RKO (cell line): ENCODE data around the gene HOXD9.

ENCODE experiments used
- DNase-seq: peaks from one replicate; pipeline ENCODE4 v3.0.0-alpha.2; 2016; ENCODE audit warnings: low spot score

HOXD9 gene

DNA sequence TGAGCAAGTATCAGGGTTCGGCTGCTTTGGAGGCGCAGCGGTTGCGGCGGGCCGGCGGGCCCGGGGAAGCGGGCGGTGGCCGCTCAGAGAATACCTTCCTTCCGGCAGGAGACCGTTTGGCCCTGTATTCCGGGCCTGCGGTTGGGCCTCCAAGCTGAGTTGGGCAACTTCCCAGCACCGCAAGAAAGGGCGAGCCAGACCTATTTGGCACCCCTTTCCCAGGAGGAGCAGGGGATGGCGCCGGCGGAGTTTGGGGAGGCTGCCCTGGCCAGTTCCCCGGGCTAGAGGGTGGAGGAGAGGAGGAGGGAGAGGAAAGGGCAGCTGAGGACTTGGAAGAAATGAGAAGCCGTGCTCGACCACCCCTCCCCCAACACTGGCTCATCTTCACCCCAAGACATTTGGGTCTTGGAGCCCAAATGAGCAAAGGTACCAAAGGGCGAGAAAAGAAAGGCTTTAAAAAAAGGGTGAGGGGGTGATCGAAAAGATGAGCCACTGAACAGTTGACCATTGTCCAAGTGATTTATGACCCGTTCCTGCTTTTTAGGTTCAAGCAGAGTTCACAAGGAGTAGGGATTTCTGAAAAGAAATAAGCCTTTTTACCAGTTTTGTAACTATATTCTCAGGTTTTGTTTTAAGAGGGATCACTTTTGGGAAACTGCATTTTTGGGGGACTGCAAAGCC lies 43.0 kb downstream of the HOXD9 start:
- no peak for DNase-seq

DNA sequence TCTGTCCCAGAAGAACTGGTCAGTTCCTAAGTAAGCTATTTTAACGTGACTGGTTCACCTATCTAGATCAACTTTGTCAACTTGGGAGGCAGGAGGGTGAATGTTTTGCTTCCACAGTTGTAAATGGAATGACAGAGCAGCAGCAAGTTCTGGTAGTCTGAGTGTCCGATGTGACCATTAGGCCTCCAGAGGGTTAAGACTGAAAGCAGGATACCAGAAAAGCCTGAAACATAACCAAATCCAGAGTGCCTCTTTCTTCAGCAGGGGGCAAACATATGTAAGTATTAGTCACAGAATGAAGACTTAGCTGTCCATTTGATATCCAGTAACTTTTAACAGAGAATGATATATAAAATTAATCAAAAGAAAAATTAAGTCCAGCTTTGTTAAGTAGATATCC lies 43.8 kb downstream of the HOXD9 start:
- no peak for DNase-seq

DNA sequence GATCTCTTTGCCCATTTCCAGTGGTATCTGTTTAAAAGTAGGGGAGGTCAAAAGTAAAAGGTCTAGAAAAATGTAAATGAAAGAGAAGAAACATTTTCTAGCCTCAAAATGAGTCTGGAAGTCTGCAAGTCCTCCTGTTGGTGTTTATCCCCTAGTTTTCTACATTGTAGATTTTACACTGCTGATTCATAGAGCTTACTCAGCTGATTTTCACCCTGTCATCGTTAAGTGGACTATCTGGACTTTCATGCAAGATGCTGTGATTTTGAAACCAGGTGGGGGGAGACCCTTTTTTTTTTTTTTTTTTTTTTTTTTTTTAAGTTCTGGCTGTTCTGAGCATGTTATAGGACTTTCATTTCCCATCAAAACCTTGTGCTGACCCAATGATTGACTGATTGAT lies 44.9 kb downstream of the HOXD9 start:
- DNase-seq = peak; percentile 39

DNA sequence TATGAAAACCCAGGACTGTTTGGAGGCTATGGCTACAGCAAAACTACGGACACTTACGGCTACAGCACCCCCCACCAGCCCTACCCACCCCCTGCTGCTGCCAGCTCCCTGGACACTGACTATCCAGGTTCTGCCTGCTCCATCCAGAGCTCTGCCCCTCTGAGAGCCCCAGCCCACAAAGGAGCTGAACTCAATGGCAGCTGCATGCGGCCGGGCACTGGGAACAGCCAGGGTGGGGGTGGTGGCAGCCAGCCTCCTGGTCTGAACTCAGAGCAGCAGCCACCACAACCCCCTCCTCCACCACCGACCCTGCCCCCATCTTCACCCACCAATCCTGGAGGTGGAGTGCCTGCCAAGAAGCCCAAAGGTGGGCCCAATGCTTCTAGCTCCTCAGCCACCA lies 46.7 kb downstream of the HOXD9 start:
- no peak for DNase-seq

DNA sequence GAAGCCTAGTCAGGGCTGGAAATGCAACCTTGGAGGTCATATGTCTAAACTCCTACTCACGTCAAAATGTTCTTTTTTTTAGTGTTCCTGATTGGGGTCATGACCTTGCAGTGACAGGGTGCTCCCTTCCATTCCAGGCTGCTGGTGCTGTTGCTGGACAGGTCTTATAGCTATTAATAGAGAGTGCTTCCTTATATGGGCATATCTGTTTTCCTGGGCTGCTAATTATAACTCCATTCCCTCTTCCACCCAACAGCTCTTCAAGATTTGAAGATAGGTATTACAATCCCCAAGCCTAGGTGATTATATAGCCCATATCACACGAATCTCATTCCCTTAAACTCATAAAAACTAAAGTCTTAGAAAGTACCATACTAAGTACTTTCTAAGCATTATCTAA lies 47.2 kb downstream of the HOXD9 start:
- DNase-seq = no peak

DNA sequence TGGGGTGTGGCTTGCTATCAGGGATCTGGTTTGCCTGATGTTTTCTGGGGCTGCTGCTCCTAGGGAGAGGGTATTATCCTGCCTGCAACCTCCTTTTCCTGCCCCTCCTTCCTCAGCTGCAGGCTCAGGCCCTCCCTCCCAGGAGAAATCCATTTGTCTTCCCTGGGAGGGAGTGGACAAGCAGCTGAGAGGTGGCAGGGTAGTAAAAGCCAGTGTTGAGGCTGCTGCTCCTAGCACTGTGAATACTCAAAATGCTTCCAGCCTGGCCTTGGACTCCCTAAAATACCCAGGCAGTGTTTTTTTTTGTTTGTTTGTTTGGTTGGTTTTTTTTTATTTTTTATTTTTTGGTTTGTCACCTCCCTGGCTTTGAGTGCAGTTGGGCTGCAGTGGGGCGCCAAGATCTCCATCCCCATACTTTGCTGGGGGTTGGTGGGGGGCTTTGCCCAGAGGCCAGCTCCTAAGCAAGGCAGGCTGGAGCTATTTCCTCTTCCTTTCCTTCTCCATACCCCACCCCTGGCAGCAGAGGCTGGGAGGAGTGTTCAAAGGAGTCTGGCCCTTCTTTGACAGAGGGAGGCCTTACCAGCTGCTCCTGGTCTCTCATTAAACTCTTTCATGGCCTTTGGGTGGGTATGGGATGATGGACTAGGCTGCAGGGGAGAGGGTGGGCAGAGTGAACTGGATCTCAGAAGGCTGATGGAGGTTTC lies 48.2 kb downstream of the HOXD9 start:
- DNase-seq = no peak

DNA sequence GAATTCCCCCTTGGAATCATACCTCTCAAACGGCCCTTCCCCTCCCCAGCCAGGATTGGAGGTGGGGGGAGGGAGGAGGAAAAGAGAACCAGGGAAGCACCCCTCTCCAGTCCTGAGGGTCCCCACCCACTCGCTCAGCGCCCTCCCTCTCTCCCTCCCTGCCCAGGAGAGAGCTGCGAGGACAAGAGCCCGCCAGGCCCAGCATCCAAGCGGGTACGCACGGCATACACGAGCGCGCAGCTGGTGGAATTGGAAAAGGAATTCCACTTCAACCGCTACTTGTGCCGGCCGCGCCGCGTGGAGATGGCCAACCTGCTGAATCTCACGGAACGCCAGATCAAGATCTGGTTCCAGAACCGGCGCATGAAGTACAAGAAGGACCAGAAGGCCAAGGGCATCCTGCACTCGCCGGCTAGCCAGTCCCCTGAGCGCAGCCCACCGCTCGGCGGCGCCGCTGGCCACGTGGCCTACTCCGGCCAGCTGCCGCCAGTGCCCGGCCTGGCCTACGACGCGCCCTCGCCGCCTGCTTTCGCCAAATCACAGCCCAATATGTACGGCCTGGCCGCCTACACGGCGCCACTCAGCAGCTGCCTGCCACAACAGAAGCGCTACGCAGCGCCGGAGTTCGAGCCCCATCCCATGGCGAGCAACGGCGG lies 49.0 kb downstream of the HOXD9 start:
- DNase-seq = no peak

DNA sequence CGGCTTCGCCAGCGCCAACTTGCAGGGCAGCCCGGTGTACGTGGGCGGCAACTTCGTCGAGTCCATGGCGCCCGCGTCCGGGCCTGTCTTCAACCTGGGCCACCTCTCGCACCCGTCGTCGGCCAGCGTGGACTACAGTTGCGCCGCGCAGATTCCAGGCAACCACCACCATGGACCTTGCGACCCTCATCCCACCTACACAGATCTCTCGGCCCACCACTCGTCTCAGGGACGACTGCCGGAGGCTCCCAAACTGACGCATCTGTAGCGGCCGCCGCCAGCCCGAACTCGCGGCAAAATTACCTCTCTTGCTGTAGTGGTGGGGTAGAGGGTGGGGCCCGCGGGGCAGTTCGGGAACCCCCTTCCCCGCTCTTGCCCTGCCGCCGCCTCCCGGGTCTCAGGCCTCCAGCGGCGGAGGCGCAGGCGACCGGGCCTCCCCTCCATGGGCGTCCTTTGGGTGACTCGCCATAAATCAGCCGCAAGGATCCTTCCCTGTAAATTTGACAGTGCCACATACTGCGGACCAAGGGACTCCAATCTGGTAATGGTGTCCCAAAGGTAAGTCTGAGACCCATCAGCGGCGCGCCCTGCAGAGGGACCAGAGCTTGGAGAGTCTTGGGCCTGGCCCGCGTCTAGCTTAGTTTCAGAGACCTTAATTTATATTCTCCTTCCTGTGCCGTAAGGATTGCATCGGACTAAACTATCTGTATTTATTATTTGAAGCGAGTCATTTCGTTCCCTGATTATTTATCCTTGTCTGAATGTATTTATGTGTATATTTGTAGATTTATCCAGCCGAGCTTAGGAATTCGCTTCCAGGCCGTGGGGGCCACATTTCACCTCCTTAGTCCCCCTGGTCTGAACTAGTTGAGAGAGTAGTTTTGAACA lies 49.7 kb downstream of the HOXD9 start:
- DNase-seq = no peak

DNA sequence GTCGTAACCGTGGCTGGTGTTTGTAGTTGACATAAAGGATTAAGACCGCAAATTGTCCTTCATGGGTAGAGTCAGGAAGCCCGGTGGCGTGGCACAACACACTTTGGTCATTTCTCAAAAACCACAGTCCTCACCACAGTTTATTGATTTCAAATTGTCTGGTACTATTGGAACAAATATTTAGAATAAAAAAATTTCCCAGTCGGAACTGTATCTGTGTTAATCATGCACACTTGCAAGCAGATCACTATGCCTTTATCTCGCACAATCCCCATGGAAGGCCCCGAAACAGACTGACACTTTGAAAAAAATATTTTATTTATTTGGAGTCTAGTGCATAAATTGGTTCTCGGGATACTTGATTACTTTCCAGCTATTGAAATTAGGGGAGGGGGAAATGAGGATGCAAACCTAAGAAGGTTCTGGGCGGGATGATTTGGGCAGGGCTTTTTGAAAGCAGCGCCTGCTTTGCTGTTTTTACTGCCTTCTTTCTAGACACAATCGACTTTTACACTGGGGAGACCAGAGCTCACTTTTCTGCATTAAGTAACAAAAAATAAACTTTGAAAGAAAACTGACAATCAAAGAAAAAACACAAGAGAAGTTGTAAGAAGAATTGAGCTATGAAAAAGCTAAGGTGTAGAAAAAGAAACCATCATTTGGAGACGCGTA lies 50.5 kb downstream of the HOXD9 start:
- DNase-seq = no peak

DNA sequence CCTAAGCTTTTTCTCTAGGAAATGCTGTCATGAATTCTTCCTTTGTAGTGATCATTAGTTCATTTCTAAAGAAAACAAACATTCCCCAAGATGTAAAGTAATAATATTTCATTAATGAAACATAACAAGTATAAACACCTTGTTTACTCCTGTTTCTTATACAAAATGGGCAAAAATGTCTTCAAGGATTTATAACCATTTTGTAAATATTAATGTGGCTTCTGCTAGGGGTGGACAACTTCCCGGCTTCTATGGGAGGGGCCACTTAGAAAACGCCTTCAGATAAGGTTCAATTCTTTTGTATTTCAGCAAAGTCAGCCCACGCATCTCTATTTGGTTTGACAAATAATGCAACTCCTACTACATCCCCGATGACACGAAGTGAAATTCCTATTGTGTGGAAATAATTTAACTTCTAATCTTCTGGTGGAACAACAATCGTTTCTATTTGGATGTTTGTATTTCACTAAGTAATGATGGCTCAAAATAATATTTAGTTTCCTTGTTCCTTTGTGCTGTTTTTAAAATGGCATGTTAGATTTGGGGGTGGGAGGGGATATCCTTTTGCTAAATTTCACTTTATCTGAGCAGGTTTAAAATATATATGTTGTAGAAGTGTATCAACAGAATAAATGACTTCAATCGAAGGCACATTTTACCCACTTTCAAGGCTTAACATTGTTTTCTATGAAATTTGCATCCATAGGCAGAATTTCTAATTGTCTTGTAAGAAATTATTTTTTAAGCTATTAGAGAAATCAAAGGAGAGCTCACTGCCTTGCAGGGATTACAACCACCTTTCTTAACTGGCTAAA lies 51.3 kb downstream of the HOXD9 start:
- DNase-seq = no peak

DNA sequence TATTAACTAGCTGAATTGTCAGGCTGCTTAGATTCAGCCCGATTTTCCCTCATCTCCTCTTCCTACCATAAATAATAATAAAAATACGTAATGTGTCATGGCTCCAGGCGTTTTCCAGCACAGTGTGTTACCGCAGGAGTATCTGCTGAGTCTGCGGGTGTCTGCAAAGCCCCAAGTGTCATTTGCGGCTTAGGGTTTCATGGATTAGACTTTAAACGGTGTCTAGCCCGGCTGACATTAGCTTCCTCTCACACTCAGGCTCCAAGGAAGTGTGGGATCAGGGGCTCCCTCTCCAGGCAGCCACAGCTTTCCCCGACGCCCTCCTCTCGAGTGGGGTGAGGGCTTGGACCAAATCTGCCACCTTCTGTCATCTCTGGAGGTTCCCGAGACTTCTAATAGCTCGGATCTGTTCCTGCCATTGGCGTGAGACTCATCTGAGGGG lies 51.9 kb downstream of the HOXD9 start:
- DNase-seq = no peak
